Measurements from ENCODE around the gene FOXL2.
A peak's percentile ranks its signal among the peaks of the same experiment; 100 is the strongest.

FOXL2 gene

DNA sequence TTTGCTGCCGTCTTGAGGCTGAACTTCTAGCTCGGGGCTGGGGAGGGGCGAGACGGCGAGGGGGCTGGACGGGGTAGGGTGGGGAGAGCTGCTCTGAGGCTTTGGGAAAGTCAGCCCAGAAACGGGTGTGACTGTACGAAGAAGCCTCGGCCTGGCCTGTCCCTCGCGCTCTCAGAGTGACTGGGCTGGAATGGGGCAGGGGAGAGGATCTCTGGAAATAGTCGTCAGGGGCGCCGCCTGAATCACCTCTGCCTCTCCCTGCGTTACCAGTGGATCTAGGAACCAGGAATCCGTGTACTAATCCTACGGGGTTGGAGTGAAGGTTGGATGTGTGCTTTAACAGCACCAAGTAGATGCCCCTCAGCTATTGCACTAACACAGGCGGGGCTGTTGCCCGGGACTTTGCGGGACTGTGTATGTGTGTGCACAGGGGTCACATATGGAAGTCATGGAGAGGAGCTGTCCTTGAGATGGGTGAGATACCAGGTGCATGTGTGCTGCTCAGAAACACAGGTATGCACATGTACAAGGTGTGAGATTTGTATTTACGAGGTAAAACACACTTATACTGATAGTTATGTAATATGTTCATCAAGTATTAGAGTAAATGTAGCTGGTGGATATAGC is 671 bp upstream of the FOXL2 start:
- DNase-seq (ENCODE audit: low read depth, low spot score), result no peak
- H3K27ac ChIP-seq, result no peak overlapping the region

DNA sequence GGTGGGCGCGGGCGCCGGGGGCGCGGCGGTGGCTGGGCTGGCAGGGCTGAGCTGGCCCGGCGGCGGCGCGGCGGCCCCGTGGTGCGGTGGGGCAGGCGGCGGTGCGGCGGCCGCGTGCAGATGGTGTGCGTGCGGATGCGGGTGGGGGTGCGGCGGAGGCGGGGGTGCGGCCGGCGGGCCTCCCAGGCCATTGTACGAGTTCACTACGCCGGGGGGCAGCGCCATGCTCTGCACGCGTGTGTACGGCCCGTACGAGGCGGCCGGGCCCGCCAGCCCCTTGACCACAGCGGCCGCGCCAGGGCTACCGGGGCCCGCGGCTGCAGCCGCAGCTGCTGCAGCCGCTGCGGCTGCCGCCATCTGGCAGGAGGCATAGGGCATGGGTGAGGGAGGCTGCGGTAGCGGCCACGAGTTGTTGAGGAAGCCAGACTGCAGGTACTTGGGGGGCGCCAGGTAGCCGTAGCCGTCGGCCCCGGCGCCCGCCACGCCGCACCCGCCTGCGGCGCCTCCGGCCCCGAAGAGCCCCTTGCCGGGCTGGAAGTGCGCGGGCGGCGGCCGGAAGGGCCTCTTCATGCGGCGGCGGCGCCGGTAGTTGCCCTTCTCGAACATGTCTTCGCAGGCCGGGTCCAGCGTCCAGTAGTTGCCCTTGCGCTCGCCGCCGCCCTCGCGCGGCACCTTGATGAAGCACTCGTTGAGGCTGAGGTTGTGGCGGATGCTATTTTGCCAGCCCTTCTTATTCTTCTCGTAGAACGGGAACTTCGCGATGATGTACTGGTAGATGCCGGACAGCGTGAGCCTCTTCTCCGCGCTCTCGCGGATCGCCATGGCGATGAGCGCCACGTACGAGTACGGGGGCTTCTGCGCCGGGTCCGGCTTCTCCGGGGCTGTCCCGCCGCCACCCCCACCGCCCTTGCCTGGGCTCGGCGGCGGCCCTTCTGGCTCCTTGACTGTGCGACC is 951 bp downstream of the FOXL2 start:
- no peak overlapping the region for H3K27ac ChIP-seq
- DNase-seq (ENCODE audit: low read depth, low spot score), result peak; percentile 14

GRCh38 chr3:138944929-138945708 is 1.8 kb downstream of the FOXL2 start:
- DNase-seq (ENCODE audit: low read depth, low spot score), result no peak
- no peak overlapping the region for H3K27ac ChIP-seq

DNA sequence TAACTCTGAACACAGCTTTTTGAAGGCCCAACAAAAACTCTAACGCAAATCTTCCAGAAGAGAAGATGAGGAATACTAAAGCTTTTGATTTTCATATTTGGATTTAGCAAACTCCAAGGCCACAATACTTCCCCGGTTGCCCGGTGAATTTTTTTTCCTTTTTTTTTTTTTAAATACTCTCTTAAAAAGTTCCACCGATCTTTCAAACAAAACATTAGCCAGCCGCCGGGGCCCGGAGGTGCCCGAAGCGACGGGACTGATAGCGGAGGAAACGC is 2.3 kb downstream of the FOXL2 start:
- no peak overlapping the region for H3K27ac ChIP-seq
- no peak for DNase-seq (ENCODE audit: low read depth, low spot score)

GRCh38 chr3:138943724-138944653 is 2.9 kb downstream of the FOXL2 start:
- no peak for DNase-seq (ENCODE audit: low read depth, low spot score)
- no peak overlapping the region for H3K27ac ChIP-seq

DNA sequence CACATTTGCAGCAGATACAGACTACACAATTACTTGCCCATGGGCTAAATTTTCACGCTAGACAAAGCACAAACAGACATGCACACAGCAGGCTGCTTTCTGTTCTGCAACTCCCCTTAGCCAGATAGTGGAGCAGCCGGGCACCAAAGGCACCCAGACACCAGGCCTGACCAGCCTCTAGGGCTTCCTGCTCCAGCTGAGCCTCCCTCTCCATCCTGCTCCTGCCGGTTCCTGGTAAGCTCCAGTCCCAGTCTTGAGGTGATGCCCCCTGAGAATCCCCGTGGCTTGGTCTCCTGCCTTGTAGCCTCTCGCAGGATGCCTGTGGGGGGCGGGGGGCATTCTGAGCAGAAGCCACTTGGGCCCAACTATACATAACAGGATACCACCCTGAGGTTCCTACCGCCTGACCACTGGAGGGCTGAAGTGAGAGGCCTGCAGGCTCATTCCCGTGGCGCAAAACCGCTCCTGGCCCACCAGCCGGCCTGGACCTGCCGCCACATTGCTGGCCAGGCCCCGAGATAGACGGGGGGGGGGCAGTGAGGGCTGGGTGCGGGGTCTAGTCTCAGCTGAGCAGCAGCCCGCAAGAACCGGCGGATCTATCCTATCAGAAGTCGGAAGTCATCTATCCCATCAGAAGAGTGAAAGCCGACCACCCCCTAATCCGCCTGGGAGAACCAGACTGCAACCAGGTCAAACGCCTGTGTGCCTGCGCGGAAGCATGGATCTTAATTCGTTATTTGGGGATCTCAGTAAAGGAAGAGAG is 3.9 kb downstream of the FOXL2 start:
- no peak overlapping the region for H3K27ac ChIP-seq
- no peak for DNase-seq (ENCODE audit: low read depth, low spot score)

DNA sequence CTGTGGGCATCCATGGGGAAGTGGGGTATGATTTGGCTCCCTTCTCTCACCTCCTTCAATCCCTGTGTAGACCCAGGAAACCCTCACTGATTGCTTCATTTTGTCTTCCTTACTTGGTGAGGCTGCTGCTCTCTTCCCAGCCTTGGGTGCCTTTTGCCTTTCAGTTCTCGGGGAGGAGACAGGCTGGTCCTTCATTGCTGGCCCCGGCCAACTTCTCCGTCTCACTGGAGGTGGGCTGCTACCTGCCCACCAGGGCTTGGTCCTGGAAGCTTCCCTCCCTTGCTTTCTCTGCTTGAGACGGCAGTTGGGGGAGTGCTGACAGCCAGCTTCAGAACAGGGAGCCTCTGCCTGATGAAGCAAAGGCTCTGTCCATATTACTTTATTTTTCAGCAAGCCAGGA is 4.7 kb downstream of the FOXL2 start:
- DNase-seq (ENCODE audit: low read depth, low spot score), result no peak
- H3K27ac ChIP-seq, result no peak overlapping the region

GRCh38 chr3:138941259-138941885 is 5.6 kb downstream of the FOXL2 start:
- no peak for DNase-seq (ENCODE audit: low read depth, low spot score)
- no peak overlapping the region for H3K27ac ChIP-seq

DNA sequence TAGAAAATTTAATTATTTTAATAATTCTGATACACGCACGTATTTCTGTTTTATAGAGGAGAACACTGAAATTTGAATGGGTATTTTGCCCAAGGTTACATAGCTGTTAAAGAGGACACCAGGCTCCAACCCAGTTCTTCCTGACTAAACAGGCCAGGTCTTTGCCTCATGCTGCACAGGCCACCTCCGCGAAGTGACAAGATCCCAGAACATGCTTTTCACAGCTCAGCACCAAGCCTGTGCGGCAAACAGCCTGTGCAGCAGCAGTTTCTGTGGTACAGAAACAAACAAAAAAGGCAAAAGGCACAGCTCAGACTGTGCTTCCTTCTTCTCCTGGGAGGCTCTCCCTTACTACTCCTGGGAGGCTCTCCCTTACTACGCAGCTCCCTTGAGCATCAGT is 6.5 kb downstream of the FOXL2 start:
- no peak overlapping the region for H3K27ac ChIP-seq
- no peak for DNase-seq (ENCODE audit: low read depth, low spot score)

DNA sequence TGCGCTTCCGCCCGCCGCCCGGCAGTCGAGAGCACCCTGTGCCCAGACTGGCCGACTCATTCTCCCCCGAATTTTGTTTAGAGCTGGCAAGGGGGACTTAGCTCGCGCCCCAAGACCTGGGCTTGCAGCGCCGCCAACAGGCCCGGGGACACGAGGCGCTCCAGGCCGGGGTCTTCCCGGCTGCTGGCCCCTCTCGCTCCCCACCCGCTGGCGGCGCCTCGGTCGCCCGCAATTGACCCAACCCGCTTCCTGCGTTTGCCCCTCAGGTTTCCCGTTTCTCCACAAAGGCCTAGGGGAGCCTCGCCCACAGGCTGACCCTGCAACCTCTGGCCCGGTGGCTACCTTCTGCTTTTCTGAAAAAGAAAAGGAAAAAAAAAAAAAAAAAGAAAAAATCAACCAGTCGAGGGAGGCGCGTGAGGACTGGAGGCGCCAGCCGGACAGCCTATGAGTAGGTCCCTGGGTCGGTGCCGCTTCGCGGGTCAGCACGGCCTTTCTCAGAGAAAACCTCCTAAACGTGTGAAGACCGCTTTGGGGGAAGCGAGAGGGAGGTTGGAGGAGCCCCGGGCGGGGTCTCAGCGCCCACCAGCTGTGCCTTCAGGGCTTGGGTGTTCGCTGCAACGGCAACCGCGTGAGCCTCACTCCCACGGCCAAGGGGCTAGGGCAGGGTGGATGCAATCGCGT is 7.2 kb downstream of the FOXL2 start:
- no peak overlapping the region for H3K27ac ChIP-seq
- no peak for DNase-seq (ENCODE audit: low read depth, low spot score)

DNA sequence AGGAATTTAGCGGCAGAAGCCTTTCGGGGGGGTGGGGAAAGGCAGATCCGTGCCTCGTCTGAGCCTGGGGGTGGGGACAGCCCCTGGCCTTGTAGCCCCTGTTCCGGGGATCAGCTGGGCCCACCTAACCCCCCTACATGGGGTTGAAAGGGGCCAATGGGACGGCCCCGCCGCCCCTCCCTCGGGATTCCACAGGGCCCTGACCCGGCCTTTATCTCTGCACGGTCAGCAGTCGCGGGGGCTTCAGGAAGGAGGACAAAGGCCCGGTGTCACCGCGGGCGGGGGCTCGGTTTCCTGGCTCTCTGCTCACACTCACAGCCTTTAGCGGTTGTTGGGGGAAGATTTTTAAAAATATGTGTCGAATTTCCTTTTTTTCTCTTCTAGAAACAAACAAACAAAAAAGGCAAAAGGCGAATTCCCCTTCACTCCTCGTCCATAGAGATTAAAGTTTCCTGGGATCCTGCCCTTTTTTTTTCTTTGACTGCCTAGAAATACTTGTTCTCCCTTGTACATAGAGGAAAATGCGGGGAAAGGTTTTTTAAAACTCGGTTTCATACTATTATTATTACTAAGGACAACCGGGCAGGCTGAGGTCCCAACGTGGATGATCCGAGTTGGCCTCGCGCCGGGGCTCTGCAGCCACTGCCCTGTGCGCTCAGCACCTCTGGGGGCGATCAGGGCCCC is 7.9 kb downstream of the FOXL2 start:
- no peak for DNase-seq (ENCODE audit: low read depth, low spot score)
- H3K27ac ChIP-seq, result no peak overlapping the region

DNA sequence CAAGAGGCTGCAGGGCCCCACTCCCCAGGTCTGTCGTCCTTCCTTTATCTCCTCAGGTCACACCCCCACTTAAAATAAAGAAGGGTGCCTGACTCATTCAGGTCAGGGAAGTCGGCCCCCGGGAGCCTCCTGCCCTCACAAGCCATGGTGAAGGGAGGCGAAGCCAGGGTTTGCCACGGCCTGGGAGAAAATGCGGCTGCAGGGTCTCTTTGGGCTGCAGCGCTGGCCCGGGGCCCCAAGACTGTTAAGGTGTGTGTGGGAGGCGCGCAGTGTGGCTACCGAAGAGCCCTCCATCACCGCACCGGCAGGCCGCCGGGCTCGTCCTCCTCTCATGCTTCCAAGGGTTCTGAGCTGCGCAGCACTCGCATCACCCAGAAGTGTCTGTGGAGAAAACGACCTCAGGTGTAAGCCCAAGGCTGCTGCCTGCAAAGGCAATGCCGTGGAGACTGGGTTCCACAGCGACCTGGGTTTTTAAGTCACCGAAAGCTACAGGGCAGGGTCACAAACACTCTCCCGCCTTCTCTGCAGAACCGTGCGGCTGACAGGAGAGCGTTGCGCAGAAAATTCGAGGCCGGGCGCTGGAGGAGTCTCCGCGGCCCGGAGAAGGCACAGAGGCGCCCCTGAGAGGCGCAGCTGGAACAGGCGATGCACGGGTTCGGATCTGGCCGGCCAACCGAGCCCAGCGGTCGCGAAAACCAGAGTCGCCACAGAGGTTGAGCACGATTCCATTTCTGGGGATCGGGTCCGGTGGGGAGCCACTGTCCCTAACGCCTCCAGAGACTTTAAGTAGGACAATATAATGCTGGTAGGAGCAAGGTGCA is 8.7 kb downstream of the FOXL2 start:
- no peak overlapping the region for H3K27ac ChIP-seq
- no peak for DNase-seq (ENCODE audit: low read depth, low spot score)

- no peak for DNase-seq (ENCODE audit: low read depth, low spot score)
These were observed 9.3 kb downstream of the FOXL2 start for GRCh38 chr3:138937690-138938055.

GRCh38 chr3:138936741-138937689 is 9.9 kb downstream of the FOXL2 start:
- no peak overlapping the region for H3K27ac ChIP-seq
- no peak for DNase-seq (ENCODE audit: low read depth, low spot score)

More at GRCh38 chr3:138937690-138938055, 9.3 kb downstream of the FOXL2 start:
- no peak overlapping the region for H3K27ac ChIP-seq

GRCh38 chr3:138935863-138936740 is 10.8 kb downstream of the FOXL2 start:
- DNase-seq (ENCODE audit: low read depth, low spot score), result no peak
- no peak overlapping the region for H3K27ac ChIP-seq
